GM13977 (cell line): ENCODE data around the gene PTPRJ.

Experiments
- DNase-seq: peaks from one replicate; pipeline ENCODE4 v3.0.0; 2012; ENCODE audit warnings: low spot score
- CTCF ChIP-seq: IDR thresholded peaks from 2 replicates; pipeline ENCODE4 v1.5.1; 2012; ENCODE audit warnings: mild to moderate bottlenecking, control low read depth; ENCODE audit not compliant: insufficient read depth; ENCODE audit errors: extremely low read depth, missing control alignments
- in situ Hi-C: fragments of 300-500 bp; cut with MboI; formaldehyde crosslinking; loops from one replicate; pipeline ENCODE4 v1.12.0; 2022; ENCODE audit warnings: low sequenced_read_pairs, low pct_unique_long_range_greater_than_20kb, mixed read lengths, inconsistent platforms; ENCODE audit not compliant: unreplicated experiment

Gene PTPRJ

GRCh38 chr11:47971501-47971900 is 8.9 kb upstream of the PTPRJ start:
- no peak for DNase-seq

GRCh38 chr11:47973173-47973572 is 7.2 kb upstream of the PTPRJ start:
- no peak for DNase-seq
- in situ Hi-C loops, result no loop called here
- no peak for TF ChIP-seq CTCF

More at GRCh38 chr11:47971501-47971900, 8.9 kb upstream of the PTPRJ start:
- in situ Hi-C loops, result no loop called here
- no peak for TF ChIP-seq CTCF

GRCh38 chr11:47976931-47977330 is 3.4 kb upstream of the PTPRJ start:
- DNase-seq, result no peak
- no peak for TF ChIP-seq CTCF
- in situ Hi-C loops, result no loop called here

GRCh38 chr11:47977623-47978022 is 2.7 kb upstream of the PTPRJ start:
- no peak for TF ChIP-seq CTCF
- in situ Hi-C loops, result no loop called here
- no peak for DNase-seq

- in situ Hi-C loops, result no loop called here
Measured at GRCh38 chr11:47979378-47980087, 826 bp upstream of the PTPRJ start.

GRCh38 chr11:47980907-47981621 is 705 bp downstream of the PTPRJ start:
- peak; percentile 35 for TF ChIP-seq CTCF
- in situ Hi-C loops, result no loop called here
- DNase-seq, result peak; percentile 75

More at GRCh38 chr11:47979378-47980087, 826 bp upstream of the PTPRJ start:
- DNase-seq, result no peak
- TF ChIP-seq CTCF, result no peak
